NCI-H128 (cell line): ENCODE measurements around the gene RXRA.

ENCODE experiments used
- DNase-seq: peaks from one replicate; lab custom pipeline; 2025; ENCODE audit not compliant: unreplicated experiment; lab: John Stamatoyannopoulos, UW

The RXRA gene

GRCh38 chr9:134378901-134379338 lies 52.7 kb downstream of the RXRA start:
- DNase-seq = no peak

- DNase-seq = no peak
Observed at GRCh38 chr9:134379831-134380365, 53.6 kb downstream of the RXRA start.

GRCh38 chr9:134380542-134381271 lies 54.5 kb downstream of the RXRA start:
- DNase-seq = no peak

- no peak for DNase-seq
Observed at GRCh38 chr9:134381272-134381661, 55.0 kb downstream of the RXRA start.

GRCh38 chr9:134381671-134382516 lies 55.6 kb downstream of the RXRA start:
- no peak for DNase-seq

- no peak for DNase-seq
Observed at GRCh38 chr9:134382733-134383132, 56.5 kb downstream of the RXRA start.

GRCh38 chr9:134383148-134383547 lies 56.9 kb downstream of the RXRA start:
- no peak for DNase-seq

GRCh38 chr9:134384811-134385479 lies 58.7 kb downstream of the RXRA start:
- DNase-seq = no peak

- DNase-seq = no peak
Observed at GRCh38 chr9:134385915-134386314, 59.7 kb downstream of the RXRA start.

- DNase-seq = no peak
Observed at GRCh38 chr9:134386951-134387831, 60.9 kb downstream of the RXRA start.

GRCh38 chr9:134388289-134388808 lies 62.1 kb downstream of the RXRA start:
- DNase-seq = no peak

GRCh38 chr9:134388976-134389375 lies 62.7 kb downstream of the RXRA start:
- DNase-seq = no peak

GRCh38 chr9:134389642-134390041 lies 63.4 kb downstream of the RXRA start:
- DNase-seq = no peak

- DNase-seq = no peak
Observed at GRCh38 chr9:134390537-134390936, 64.3 kb downstream of the RXRA start.

- no peak for DNase-seq
Observed at GRCh38 chr9:134390947-134391318, 64.7 kb downstream of the RXRA start.

- DNase-seq = no peak
Observed at GRCh38 chr9:134391319-134392231, 65.3 kb downstream of the RXRA start.

- DNase-seq = no peak
Observed at GRCh38 chr9:134392900-134393299, 66.6 kb downstream of the RXRA start.

GRCh38 chr9:134393582-134394280 lies 67.5 kb downstream of the RXRA start:
- DNase-seq = no peak
